TTC549 (cell line): ENCODE results near the gene ANKH.

ENCODE experiments used
- FAIRE-seq: peaks from 2 replicates; lab custom pipeline; 2012; peaks lifted over from hg19 to GRCh38; lab: Jason Lieb, UNC

ANKH gene

DNA sequence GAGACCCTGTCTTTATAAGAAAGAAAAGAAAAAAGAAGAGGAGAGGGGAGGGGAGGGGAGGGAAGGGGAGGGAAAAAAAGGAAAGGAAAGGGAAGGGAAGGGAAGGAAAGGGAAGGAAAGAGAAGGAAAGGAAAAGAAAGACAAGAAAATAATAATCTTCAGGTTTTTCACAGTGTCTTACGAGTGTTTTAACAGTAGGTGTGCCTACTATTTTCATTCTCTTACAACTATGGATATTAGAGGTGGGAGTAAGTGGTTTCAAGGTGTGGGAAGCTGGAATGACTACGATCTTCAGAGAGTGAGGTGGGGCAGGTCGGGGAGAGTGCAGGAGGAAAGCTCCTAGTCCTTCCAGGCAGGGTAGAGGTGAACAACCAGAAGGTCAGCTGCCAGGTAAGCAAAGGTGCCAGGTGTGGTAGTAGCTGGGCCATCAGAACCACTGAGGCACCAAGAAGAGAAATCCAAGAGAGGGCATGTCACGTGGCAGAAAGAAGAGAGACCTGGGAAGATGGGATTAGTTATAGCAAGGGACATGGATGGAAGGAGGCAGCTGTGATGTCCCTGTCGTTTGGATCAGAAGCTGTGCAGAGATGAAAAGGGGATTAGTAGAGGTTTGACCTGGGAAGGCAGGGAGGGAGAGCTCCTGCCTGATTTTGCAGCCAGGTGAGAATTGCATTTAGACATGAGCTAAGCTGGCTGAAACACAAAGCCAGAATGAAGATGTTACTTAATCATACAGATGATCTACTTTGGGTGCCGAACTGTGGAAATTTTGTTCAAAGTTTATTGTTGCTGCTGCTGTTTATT, 111.6 kb downstream of the ANKH start:
- no peak for FAIRE-seq

DNA sequence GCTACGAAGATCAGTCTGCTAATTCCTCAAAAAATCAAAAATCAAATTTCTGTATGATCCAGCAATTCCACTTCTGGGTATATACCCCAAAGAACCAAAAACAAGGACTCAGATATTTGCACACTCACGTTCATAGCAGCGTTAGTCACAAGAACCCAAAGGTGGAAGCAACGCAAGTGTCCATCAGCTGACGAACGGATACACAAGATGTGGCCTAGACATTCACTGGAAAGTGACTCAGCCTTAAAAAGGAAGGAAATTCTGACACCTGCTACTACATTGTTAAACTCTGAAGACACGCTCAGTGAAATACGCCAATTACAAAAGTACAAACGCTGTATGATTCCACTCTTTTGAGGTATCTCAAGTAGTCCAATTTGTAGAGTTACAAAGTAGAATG, 113.7 kb downstream of the ANKH start:
- FAIRE-seq, result no peak

DNA sequence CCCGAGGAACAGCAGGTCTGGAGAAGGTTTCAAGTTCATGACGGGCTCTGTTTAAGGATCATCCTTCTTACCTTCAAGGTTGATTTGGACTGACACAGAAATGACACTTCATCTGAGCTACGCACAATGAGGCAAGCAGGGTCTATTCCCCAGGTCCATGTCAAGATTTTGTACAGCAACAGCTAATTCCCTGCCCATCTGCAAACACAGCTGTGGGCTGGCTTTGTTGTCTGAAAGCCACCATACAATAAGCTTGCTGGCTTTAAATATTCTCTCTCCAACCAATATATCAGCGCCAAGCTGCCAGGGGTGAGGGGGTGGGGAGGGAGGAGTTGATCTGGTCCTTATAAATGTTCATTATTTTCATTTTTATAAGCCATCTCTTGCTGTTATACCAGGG, 115.1 kb downstream of the ANKH start:
- FAIRE-seq, result no peak

DNA sequence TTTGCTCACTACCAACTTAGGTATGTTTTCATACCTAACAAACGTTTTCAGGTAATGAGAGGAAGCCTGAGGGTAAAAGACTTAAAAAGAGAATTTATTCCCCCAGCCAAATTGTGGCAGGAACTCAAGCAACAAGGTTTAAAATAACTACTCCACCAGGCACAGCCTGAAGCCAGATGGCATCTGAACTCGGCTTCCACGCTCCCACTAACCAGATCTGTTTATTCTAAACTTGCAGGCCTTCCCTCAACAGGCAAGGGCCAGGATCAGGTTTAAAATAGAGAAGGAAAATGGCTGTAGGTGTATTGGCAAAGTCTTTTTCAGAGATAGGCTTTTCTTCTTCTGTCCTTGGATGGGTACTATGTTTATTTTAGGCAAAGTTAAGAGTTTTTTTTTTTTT, 117.6 kb downstream of the ANKH start:
- no peak for FAIRE-seq

DNA sequence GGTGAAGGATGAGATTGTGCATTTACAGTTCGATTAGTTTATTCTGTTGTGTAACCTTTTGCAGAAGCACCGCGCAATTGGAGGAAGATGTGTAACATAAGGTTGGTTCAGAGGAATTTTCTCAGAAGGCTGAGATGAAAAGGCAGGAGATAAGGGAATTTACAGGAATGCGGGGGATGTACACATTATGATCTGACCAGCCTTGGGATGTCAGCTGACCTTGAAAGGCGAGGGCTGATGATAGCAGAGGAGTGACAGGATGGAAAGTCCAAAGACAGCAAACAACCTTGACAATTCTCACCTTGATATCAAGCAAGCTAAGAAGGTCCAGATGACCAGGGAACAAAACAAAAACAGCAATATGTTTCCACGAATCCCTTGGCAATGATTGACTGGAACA, 118.3 kb downstream of the ANKH start:
- FAIRE-seq, result no peak

DNA sequence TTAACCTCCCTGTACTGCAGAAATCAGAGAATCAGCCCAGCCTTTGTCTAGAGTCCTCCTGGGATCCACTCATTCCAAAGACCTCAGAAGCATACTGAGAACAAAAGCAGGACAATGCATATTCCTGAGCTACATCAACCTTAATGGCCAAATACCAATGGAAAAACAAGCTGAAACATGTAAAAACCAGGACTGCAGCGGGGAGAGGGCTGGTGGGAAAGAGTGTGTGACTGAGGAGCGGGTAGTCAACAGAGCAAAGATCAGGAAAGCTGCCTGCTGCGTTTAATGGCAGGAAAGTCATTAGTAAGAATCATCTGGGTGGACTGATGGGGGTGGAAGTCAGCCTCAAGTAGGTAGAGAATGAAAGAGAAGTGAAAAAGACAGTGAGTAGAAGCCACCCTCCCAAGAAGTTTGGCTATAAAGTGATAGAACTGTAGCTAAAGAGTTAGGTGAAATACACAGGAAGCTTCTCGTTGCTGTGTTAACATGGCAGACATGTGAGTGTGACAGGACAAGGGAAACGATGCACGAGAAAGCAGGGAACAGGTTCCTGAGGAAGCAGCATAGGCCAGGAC, 119.0 kb downstream of the ANKH start:
- FAIRE-seq, result no peak

DNA sequence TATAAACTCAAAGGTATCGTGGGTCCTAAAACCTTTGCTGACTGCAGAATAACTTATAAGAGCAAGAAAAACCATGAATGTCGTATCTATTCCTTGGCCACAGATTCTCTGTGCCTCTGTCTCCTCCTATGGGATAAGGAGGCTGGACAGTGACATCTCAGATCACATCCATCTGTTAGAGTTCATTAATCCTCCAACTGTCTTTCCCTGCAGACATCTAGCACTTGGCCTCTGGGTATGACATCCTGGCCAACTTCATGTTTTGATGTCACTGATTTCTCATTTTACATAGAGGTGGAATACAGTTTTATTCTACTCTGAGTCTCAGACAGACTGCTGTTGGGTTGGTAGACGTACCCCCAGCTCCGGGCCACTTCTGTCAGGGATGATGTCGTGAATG, 120.9 kb downstream of the ANKH start:
- FAIRE-seq, result no peak

DNA sequence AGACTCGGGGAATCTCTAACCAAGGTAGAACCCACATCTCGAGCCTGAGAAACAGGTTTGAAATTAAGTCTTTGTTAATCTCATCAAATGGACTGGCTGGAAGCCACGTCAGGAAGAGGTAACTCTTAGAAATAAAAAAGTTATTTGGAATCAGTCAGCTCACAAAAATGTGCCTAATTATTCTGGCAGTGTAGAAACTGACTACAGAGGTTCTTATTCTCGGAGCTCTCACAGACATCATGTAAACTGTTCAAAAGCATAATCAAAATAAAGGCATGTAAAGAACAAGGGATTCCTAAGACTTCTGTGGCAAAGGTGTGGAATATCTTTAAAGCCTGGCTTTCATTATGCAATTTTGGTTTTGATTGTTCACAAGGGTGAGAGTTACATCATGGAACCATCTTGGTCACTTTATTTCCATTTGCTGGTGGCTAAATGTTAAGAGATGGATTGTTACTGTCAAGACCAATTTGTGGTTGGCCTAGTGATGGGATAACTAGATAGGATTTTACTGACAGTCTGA, 121.9 kb downstream of the ANKH start:
- FAIRE-seq, result no peak

DNA sequence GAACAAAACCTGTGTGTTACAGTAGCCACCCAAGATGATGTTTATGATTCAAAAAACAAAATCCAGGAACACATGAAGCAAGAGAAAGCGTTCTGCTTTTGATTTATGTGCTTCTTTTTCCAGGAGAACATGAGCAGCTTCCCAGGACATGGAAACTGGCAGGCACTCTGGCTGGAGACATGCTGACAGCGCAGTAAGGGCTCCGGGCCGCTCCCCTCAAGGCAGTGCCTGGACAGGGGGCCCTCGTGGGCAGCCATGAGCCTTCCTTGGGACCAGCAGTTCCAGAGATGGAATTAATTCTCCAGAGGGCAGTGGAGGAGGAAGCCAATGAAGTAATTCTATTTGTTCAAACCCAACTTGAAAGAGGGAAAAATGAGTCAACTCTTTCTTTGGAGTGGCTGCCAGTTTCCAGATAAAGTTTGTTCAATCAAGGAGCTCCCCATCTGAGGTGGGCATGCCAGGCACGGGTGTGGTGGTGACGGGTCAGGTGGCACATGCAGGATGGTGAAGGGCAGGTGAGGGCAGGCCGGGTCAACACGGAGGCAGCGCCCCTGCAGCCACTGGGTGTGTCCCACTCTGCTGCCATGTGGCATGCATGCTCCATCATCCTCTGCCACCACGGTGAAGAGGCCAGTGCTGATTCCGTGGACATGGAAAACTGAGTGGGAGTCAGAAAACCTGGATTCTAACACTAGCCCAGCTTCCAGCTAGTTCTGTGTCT, 123.2 kb downstream of the ANKH start:
- no peak for FAIRE-seq

DNA sequence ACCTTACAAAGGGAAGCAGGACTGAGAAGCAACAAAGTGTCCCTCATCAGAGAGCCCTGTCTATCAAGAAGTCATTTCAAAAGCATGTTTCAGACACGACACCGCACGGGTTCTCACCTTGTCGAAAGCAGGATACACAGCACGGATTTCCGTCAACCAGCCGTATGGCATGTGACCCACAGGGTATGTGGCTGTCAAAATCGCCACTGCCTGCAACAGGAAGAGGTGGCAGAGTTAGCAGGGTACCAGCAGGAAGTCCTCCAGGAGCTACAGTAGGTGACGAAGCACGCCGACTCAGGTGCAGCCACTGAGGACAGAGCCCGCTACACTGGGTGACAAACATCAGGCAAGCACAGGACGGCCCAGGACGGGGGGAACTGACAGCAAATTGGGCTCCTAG, 125.8 kb downstream of the ANKH start:
- no peak for FAIRE-seq

DNA sequence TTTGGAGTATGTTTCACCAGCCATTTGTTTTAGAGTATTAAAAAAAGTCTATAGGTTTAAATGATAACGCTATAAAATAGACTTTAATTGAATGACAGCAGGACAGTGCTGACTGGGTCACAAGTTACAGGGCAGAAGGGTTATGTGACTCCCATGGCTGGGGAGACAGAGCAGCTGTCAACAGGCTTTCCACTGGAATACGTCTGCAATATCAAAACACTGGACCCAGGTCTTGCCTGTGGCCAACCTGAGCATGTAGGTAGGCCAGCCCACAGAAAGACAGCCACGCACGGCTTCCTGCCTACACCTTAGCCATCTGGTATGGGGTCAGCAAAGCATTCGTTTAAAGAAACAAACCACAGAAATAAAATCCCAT, 126.4 kb downstream of the ANKH start:
- no peak for FAIRE-seq

DNA sequence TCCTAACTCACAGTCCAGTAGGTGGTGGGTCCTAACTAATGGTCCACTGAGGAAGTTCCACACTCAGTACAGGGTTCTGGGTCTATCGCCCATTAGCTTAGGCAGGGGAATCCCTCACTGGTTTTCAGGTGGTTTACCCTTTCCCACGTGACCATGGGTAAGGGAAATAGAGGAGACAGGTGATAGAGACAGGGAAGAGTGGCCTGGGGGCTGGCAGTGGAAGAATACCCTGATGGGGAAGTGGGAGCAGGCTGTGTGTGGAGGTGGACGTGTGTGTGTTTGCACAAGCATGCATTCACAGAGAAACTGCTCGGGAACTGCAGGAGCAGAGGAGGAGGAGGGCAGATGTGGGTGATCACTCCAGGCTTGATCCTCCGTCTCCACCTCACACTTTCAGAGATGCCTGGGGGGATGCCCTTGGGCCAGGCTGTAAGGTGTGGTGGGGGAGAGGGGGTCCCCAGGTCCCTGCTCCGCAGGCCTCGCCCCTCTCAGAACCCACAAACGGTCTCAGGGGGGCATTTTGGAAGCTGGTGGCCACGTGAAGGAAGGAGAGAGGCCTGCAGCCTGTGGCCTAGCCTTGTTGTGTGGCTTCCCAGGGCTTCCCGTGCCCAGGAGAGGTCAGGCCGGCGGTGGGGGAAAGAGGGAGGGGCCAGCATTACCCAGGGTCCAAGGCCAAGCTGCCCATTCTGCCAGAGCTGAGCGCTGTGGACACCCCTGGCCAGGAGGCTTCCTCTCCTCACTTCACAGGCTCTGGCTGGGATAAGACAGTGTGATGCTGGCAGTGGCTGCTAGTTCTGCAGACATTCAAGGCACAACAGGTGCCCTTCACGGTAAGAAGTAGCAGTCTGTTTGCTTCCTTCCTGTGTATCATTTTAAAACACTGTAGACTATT, 127.0 kb downstream of the ANKH start:
- no peak for FAIRE-seq

DNA sequence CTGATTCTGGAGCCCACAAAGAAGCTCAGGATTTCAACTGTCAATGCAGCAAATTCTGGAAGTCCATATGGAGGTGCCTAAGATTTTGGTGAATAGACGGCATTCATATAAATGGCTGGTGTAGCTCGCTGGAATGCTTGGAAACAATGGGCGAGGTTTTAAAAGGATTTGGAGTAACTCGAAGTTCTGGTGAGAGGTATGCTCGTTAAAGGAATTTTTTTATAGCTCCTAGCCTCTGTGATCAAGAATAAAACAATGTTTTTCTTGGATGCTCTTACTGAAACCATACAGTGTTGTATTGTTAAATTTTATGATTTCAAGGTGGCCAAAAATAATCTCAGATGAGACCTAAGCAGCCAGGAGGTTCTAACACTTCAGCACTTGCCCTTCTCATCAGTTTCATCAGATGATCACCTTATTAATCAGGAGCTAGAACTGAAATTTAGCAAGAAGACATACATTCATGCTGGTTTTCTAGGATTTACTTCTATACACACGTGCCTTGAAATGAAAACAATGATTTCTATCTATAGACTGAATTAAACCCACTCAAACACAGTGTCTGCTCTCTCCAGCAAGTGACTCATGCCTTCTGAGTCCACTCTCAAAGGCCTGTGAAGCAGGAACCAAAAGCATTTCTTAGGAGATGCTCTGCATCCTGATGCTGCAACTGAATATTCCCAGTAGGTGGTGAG, 127.8 kb downstream of the ANKH start:
- FAIRE-seq, result no peak

DNA sequence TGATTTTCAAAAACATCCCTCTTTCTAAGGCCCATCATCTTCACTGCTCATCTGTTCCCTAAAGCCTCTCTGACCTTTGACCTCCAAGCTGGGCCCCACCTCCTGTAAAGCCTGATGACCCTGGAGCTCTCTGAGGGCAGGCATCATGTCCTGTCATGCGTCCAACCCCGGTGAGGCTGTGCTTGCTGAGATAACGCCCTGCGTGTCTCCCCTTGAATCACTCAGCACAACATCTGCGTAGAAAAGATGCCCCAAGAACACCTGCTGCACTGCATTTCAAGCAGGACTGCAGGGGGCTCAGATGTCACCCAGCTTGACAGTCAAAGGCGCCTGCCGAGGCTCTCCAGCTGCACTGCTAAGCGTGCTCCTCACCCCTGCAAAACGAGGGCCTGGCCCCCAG, 129.1 kb downstream of the ANKH start:
- FAIRE-seq, result no peak

DNA sequence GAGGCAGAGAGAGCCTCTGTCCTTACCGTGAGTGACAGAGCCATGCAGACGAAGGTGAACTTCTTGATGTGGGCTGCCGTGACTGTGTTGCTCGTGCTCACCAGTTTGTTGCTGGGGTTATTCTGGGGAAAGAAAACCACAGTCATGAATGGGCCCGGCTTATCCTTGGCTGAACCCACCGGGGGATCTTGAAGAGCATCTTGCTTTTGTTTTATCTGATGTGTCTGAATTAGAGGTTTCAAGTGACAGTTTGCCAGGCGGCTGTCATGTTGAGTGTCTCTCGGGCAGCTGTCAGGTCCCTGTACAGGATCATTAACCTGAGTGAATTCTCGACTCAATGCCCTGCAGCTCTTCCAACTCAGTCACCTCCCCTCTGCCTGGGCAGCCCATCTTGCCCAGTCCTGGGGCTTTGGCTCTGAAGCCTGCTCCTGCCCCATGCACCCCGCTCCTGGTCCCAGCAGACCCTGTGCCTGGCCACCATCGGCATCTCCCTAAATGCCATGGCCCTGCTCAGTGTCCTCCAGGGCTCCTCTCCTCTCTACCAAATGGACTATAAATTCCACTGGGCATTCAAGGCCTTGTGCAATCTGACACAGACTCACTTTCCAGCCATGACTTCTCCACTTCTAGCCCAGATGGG, 129.7 kb downstream of the ANKH start:
- no peak for FAIRE-seq

DNA sequence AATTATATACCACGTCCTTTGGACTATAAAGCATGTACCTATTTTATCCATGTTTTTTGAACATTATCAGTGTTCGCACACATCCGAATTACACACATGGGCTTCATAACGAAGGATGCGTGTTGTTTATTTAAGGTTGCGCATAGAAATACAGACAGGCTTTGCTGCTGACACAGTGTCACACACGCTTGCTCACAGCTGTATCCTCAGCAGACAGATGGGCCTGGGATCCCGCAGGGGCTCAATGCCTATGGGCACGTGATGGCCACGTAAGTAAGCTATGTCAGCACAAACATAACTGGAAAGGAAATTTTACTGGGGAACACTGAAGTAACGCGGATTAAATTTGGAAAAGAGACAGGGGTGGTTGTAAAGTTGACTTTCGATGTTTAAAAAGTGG, 130.4 kb downstream of the ANKH start:
- no peak for FAIRE-seq

DNA sequence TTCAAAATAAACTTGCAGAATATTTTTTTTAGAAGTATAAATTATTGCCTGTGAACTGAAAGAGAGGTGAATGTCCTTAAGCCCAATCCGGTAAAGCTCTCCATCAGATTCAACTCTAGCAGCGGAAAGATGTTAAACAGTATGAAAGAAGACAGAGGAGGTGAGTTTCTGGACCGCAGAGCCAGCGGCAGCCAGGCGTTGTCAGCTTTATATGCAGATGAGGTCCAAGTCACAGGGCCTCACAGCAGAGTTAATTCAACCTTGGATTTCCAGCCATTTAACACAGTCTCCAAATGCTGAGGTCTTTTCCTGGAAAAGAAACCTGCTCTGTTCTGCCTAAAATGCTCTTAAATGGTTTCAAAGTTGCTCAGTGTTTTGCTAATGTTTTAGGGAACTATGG, 131.6 kb downstream of the ANKH start:
- FAIRE-seq, result no peak

DNA sequence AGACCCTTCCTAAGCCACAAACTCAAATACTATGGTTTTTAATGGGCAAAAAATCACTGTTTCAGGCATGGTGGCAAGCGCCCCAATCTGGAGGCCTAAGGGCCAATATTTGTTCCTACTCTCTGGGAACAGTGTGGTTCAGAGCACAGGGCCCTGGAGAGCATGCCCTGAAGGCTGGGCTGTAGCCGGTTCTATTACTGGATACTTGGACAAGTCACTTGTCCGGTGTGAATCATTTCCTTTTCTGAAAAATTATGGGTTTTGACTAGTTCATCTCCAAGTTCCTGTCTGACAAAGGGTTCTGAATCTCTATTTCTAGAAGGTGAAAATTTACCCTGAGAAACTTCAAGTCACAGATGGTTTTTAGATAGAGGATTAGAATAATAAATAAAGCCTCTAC, 132.0 kb downstream of the ANKH start:
- FAIRE-seq, result no peak

DNA sequence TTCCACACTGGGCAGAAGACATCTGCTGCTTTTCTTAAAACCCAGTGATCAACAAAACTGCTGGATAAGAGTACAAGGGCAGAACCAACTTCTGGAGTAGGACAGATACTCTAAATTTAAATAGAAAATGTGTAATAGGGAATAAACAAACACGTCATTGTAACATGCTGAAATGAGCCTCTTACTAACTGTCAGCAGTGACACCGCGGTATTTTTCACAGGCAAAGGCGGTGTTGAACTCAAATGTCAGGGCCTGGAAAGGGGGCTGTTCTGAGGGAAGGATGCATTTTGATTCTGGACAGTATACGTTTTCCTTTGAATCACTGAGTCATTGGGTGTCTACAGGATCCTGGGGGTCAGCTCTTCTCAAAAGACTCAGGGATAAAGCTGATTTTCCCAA, 133.5 kb downstream of the ANKH start:
- no peak for FAIRE-seq

DNA sequence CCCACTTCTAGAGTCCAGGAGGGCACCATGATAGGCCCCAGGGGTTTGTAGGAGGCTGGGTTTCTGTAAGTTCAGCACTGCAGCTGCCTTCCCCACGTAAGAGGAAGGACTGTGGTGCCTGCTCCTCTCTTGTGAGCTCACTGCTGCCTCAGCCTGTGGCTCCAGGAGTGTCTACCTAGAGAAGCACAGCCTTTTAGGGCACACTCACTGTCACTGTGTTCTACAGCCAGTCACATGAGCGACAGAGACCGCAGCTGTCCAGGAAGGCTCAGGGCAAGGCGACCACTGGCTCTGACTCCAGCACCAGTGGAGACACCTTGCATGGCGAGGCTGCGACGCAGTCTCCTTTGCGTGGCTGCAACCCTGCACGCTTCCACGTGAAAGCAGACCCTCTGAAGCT, 134.3 kb downstream of the ANKH start:
- no peak for FAIRE-seq

DNA sequence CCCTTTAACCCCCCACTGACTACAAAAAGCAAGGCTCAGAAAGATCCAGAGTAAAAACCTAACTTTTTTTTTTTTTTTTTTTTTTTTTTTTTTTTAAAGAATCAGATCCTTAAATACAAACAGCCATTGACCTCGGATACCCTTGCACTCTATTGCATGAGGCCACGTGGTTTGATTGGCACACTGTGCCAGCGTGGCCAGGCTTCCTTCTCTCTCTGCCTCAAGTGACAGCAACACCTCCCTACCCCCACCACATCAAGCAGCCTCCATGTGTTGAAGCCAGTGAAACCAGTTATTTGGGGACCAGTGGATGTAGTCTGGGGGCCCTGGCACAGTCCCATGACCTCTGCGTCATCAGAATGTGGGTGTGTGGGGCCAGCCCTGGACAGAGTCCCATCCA, 135.6 kb downstream of the ANKH start:
- no peak for FAIRE-seq
